Ovary (tissue), 1 donor: ENCODE results near the gene PPP2R2C.

ENCODE experiments used
- EP300 ChIP-seq: sonication (generic); formaldehyde crosslinking; IDR thresholded peaks from one replicate; pipeline ENCODE4 v1.6.1; 2017; ENCODE audit warnings: antibody characterized with exemption
- POLR2A ChIP-seq: fragments of 450-650 bp; IDR thresholded peaks from one replicate; pipeline ENCODE4 v1.6.1; 2017; ENCODE audit warnings: antibody characterized with exemption, mild to moderate bottlenecking, moderate library complexity

DNA sequence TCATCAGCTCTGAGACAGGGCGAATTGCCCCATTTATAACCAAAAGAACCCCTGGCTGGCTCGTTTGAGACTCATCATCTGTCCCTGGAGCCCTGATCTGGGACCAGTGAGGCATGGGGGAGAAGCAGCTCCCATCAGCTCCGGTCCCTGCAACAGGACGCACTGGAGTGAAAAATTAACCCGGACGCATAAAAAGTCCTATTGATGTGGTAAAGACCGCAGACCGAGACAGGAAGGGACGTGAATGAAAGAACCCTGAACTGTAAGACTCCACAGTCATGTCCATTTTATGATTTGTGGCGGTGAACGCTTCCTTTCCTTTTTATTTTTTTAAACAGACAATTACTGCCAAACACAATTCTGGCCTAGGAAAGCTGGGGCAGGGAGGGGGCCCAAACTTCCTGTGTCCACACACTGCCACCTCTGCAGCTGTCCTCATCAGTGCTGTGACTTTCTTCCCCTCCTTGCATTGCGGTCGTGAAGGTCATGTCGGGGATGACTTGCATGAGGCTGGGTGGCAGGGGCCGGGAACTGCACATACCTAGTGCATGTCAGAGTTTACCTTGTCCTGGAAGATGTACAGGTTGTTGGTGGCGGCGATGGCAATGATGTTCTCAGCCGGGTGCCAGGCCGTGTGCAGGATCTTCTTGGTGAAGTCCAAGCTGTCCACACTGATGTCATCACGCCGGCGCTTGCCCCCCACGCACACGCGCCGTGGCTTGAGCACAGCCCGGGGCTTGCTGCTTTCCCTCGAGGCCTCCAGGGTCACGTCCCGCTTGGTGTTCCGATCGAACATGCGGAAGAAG lies 149.4 kb downstream of the PPP2R2C start:
- no peak for TF ChIP-seq EP300
- no peak for TF ChIP-seq POLR2A
